Lung (tissue), 12 donors: ENCODE measurements around the gene CLN5. TPM values are rescaled to one million over a fixed set of nuclear protein-coding genes. Genes with fewer than 3 reads are reported as not detected.

Experiments used
- ATAC-seq: fragments of 200-7000 bp; cut with Tn5 transposase; one replicate; pipeline ENCODE4 v1.9.1; 2020; ENCODE audit warnings: moderate number of reproducible peaks; ENCODE audit not compliant: insufficient read depth, low FRiP score
- DNase-seq, 3 donors: peaks; one replicate each; pipeline ENCODE4 v3.0.0-alpha.2; 2013 to 2017
- H3K27ac ChIP-seq, 2 donors: one replicate each; pipeline ENCODE4 v1.5.1; 2013; ENCODE audit warnings: mild to moderate bottlenecking in 2 of 2, moderate library complexity in 2 of 2, control low read depth in 1 of 2, inconsistent platforms in 1 of 2, low read depth in 1 of 2, low read length in 1 of 2
- H3K27me3 ChIP-seq, 3 donors: one replicate each; pipeline ENCODE4 v1.5.1; 2013; ENCODE audit warnings: low read length in 2 of 3; ENCODE audit not compliant: control insufficient read depth in 3 of 3, insufficient read depth in 3 of 3
- H3K36me3 ChIP-seq, 4 donors: one replicate each; pipeline ENCODE4 v1.5.1; 2013; ENCODE audit warnings: low read length in 4 of 4, mild to moderate bottlenecking in 1 of 4, moderate library complexity in 1 of 4; ENCODE audit not compliant: control insufficient read depth in 4 of 4, insufficient read depth in 4 of 4
- H3K4me1 ChIP-seq, 5 donors: one replicate each; pipeline ENCODE4 v1.5.1; 2013; ENCODE audit warnings: low read length in 5 of 5, mild to moderate bottlenecking in 2 of 5, moderate library complexity in 1 of 5; ENCODE audit not compliant: control insufficient read depth in 5 of 5, insufficient read depth in 5 of 5
- H3K4me3 ChIP-seq: one replicate; pipeline ENCODE4 v1.5.1; 2013; ENCODE audit warnings: mild to moderate bottlenecking, control low read depth, moderate library complexity
- H3K9ac ChIP-seq, 2 donors: one replicate each; pipeline ENCODE4 v1.5.1; 2013; ENCODE audit warnings: low read length in 2 of 2, control low read depth in 1 of 2; ENCODE audit not compliant: insufficient read depth in 1 of 2
- H3K9me3 ChIP-seq, 4 donors: one replicate each; pipeline ENCODE4 v1.5.1; 2013; ENCODE audit warnings: low read length in 3 of 4, mild to moderate bottlenecking in 1 of 4, moderate library complexity in 1 of 4; ENCODE audit not compliant: control insufficient read depth in 4 of 4, insufficient read depth in 3 of 4
- WGBS, 2 donors: extraction: QIAGEN DNeasy Blood & Tissue Kit; methylation state at CpG; one replicate each; pipeline ENCODE4 v1.1.7; 2013; 5-methylcytosine and 5-hydroxymethylcytosine counted together
- polyA plus RNA-seq, 2 donors: library from polyadenylated mRNA; stranded (reverse); fragments of 200-250 nt; gene quantifications; one replicate each; pipeline ENCODE4 v1.2.1, GENCODE V29; 2013
- total RNA-seq, 2 donors: library from RNA; depleted of rRNA in 1 of 2; stranded (reverse); fragments of >200 nt in 1 of 2; gene quantifications; one replicate each; pipeline ENCODE4 v1.2.1, GENCODE V29; 2014 to 2021
- TF ChIP-seq, protein P1 (sequence below): IDR thresholded peaks from 2 replicates; pipeline ENCODE4 v1.5.1; 2012; ENCODE audit warnings: mild to moderate bottlenecking; ENCODE audit errors: control extremely low read depth, extremely low read depth
- donor health status: control.
- donor health status: control.
- donor health status: Bipolar disorder and iron deficiency.
- donor health status: healthy.
- donor health status: DM: yes; HTN: yes; CAD: no.

The CLN5 gene
- total and polyA plus RNA-seq, 4 donors = 18.0 to 41.7 (median 26.7) TPM

DNA sequence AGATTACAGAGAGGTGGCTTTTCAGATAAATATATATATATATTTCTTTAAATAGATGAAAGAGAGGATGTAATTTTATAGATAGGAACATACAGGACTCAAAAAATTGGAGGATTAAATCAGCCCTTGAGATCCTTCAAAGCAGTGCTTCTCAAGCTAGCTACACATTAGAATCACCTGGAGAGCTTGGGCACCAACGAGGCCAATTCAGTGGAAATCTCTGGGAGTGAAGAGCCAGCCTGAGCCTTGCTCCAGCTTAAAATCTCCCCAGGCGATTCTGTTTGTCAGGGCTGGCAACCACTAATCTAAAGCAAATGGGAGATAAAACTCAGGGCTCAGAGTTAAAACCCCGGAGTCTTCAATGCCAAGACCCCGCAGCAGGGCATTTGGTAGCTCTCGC lies 15.0 kb upstream of the CLN5 start:
- no peak for DNase-seq
- Histone ChIP-seq H3K36me3 (no peaks in the 10 kb centered on the region), H3K27ac (no peak overlapping the region), H3K9ac (no peak overlapping the region), H3K27me3 (peaks cover 0 to 7% (median 0%) of the 10 kb centered on the region in 3 donors), H3K4me1 (peaks cover 0 to 7% (median 0%) of the 10 kb centered on the region in 5 donors), H3K4me3 (no peak overlapping the region), H3K9me3 (no peaks in the 10 kb centered on the region)
- ATAC-seq = no peak
- 91 to 93% methylated on average over 5 of the region's 5 CpGs for WGBS, 2 donors
- TF ChIP-seq, protein P1, sequence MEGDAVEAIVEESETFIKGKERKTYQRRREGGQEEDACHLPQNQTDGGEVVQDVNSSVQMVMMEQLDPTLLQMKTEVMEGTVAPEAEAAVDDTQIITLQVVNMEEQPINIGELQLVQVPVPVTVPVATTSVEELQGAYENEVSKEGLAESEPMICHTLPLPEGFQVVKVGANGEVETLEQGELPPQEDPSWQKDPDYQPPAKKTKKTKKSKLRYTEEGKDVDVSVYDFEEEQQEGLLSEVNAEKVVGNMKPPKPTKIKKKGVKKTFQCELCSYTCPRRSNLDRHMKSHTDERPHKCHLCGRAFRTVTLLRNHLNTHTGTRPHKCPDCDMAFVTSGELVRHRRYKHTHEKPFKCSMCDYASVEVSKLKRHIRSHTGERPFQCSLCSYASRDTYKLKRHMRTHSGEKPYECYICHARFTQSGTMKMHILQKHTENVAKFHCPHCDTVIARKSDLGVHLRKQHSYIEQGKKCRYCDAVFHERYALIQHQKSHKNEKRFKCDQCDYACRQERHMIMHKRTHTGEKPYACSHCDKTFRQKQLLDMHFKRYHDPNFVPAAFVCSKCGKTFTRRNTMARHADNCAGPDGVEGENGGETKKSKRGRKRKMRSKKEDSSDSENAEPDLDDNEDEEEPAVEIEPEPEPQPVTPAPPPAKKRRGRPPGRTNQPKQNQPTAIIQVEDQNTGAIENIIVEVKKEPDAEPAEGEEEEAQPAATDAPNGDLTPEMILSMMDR = no peak

DNA sequence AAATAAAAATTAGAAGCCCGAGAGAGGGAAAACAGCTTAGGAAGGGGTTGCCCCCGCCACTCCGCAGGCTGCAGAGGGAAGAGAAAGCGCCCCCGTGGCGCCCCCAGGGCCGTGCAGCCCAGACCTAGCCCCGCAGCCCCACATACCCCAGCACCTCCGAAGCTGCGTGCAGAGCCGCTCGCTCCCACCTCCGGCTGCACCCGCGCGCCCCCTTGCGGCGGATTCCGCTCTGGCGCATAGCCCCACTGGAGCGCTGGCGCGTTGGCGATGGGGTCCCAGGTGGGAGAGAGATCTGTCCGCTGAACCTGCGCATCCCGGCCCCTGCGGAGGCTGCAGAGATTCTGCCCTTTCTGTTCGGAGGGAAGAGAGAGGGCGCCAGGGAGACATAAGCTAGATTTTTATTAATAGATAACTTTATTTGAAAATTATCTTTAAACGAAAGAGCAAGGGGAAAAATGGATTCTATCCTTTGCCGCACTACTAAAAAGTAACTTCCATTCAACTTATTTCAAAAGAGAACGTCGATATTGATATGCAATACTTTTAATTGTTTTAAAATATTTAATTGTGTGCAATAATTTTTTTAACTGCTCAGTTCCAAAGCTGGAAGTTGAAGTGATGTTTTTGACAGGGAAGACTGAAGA lies 11.7 kb upstream of the CLN5 start:
- DNase-seq (peak; percentile 71 to 84 (median 77)), ATAC-seq (peak; percentile 87)
- H3K27me3 ChIP-seq = peaks cover 0 to 8% (median 0%) of the 10 kb centered on the region in 3 donors
- no peak overlapping the region for H3K9ac ChIP-seq
- peaks cover 0 to 4% (median 0%) of the 10 kb centered on the region in 5 donors for H3K4me1 ChIP-seq
- no peaks in the 10 kb centered on the region for H3K36me3 ChIP-seq
- WGBS, 2 donors = 3 to 5% methylated on average over 34 of the region's 34 CpGs
- TF ChIP-seq, protein P1 = peak; percentile 91
- H3K4me3 ChIP-seq = no peak overlapping the region
- no peak overlapping the region for H3K27ac ChIP-seq
- no peaks in the 10 kb centered on the region for H3K9me3 ChIP-seq

DNA sequence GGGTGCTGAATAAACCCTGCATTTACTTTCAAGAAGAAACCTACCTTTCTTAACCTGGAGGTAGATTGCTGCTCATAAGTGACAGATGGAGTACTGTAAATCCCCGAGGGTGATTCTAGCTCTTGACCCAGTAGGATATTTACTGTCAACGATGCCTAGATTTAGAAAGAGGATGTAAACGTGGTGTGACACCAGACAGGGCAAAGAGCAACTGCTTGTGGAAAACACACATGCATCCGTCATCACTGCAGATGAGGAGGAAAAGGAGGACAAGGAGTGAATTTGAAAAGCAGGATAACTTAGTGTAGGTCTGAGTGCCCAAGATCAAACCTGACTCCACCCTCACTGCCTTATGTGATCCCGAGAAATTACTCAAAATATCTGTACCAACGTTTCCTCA lies 9.8 kb upstream of the CLN5 start:
- ATAC-seq = no peak
- Histone ChIP-seq H3K4me3 (no peak overlapping the region), H3K27me3 (peaks cover 0 to 8% (median 0%) of the 10 kb centered on the region in 3 donors), H3K9me3 (no peaks in the 10 kb centered on the region), H3K9ac (no peak overlapping the region), H3K36me3 (no peaks in the 10 kb centered on the region), H3K4me1 (peaks cover 0 to 4% (median 0%) of the 10 kb centered on the region in 5 donors), H3K27ac (no peak overlapping the region)
- DNase-seq = peak in 1 of 3 donors; percentile 21
- TF ChIP-seq, protein P1 = no peak
- WGBS, 2 donors = 42 to 57% methylated on average over 6 of the region's 6 CpGs
